Fibroblast of pulmonary artery (primary cell): ENCODE measurements around the gene HOATZ.

Experiments used
- DNase-seq: peaks from one replicate; pipeline ENCODE4 v3.0.0-alpha.2; 2010; ENCODE audit warnings: low read depth
- H3K4me3 ChIP-seq: replicated peaks from 2 replicates; pipeline ENCODE4 v1.5.1; 2011; ENCODE audit warnings: low read depth, mild to moderate bottlenecking, control low read depth, low read length, moderate library complexity
- CTCF ChIP-seq: IDR thresholded peaks from 2 replicates; pipeline ENCODE4 v1.5.1; 2011; ENCODE audit warnings: mild to moderate bottlenecking, control low read depth, low read length, inconsistent platforms; ENCODE audit errors: missing control alignments

The HOATZ gene

GRCh38 chr11:111476956-111477355 is 37.6 kb upstream of the HOATZ start:
- DNase-seq: no peak
- no peak overlapping the region for H3K4me3 ChIP-seq
- TF ChIP-seq CTCF: no peak

- H3K4me3 ChIP-seq: no peak overlapping the region
- DNase-seq: no peak
- no peak for TF ChIP-seq CTCF
Observed at GRCh38 chr11:111477898-111478297, 36.7 kb upstream of the HOATZ start.

- TF ChIP-seq CTCF: no peak
- no peak overlapping the region for H3K4me3 ChIP-seq
- DNase-seq: no peak
Observed at GRCh38 chr11:111479666-111480065, 34.9 kb upstream of the HOATZ start.

DNA sequence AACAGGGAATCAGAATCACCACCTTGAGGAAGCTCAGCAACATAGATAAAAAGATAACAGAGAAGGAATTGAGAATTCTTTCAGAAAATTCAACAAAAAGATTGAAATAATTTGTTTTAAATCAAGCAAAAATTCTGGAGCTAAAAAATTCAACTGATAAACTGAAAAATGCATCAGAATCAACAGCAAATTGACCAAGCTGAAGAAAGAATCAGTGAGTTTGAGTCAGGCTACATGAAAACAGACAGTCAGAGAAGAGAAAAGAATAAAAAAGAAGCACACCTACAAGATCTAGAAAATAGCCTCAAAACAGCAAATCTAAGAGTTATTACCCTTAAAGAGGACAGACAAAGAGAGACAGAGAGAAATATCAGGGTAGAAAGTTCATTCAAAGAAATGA is 31.1 kb upstream of the HOATZ start:
- no peak overlapping the region for H3K4me3 ChIP-seq
- DNase-seq: no peak
- no peak for TF ChIP-seq CTCF

GRCh38 chr11:111490496-111490895 is 24.1 kb upstream of the HOATZ start:
- no peak for TF ChIP-seq CTCF
- DNase-seq: no peak
- no peak overlapping the region for H3K4me3 ChIP-seq

DNA sequence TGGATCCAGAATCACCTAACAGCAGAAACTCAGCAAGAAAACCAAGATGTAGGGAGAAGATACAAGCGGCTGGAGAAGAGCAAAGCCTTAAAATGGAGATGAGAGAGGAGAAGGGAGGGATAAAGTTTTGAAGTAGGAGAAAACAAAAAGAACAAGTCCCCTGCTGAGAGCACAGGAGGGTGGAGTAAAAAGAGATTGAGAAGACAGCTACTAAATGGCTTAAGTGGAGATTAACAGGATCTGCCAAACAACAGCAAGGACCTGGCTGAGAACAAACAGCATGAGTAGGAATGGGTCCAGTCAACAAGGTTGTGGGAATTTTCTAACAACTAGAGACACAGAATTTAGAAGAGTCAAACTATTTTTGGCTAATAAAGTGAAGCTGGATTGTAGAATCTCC is 20.5 kb upstream of the HOATZ start:
- no peak for DNase-seq

More for the DNA sequence above, 20.5 kb upstream of the HOATZ start:
- no peak for TF ChIP-seq CTCF
- H3K4me3 ChIP-seq: no peak overlapping the region
